Coronary artery (tissue), 2 donors: ENCODE measurements around the gene FAM3D.

Experiments
- DNase-seq: peaks from one replicate; pipeline ENCODE4 v3.0.0-alpha.2; 2017; ENCODE audit warnings: low spot score
- H3K27ac ChIP-seq, 2 donors: fragments of 200-600 bp; sonication (generic); one replicate each; pipeline ENCODE4 v1.5.1; 2016 to 2019
- H3K4me3 ChIP-seq: fragments of 200-600 bp; sonication (generic); 2 replicates; pipeline ENCODE4 v1.5.1; 2016; ENCODE audit warnings: mild to moderate bottlenecking, moderate library complexity
- CTCF ChIP-seq: fragments of 200-600 bp; sonication (generic); IDR thresholded peaks from one replicate; pipeline ENCODE4 v1.5.1; 2019; ENCODE audit warnings: antibody characterized with exemption

FAM3D gene

GRCh38 chr3:58672451-58672850 lies 5.9 kb upstream of the FAM3D start:
- DNase-seq: peak; percentile 12
- TF ChIP-seq CTCF: no peak
- Histone ChIP-seq H3K4me3 (no peak overlapping the region), H3K27ac (no peak overlapping the region)

- Histone ChIP-seq H3K27ac (no peak overlapping the region), H3K4me3 (no peak overlapping the region)
- no peak for TF ChIP-seq CTCF
- peak; percentile 29 for DNase-seq
Measured at GRCh38 chr3:58670506-58671135, 4.0 kb upstream of the FAM3D start.

- Histone ChIP-seq H3K27ac (no peak overlapping the region), H3K4me3 (no peak overlapping the region)
- peak; percentile 28 for DNase-seq
Measured at GRCh38 chr3:58668247-58668646, 1.7 kb upstream of the FAM3D start.

GRCh38 chr3:58667704-58668103 lies 1.1 kb upstream of the FAM3D start:
- DNase-seq: peak; percentile 29
- H3K27ac ChIP-seq: no peak overlapping the region
- H3K4me3 ChIP-seq: no peak overlapping the region

More at GRCh38 chr3:58668247-58668646, 1.7 kb upstream of the FAM3D start:
- no peak for TF ChIP-seq CTCF

GRCh38 chr3:58667229-58667628 lies 655 bp upstream of the FAM3D start:
- TF ChIP-seq CTCF: no peak
- no peak overlapping the region for H3K4me3 ChIP-seq
- DNase-seq: no peak
- H3K27ac ChIP-seq: no peak overlapping the region

More at GRCh38 chr3:58667704-58668103, 1.1 kb upstream of the FAM3D start:
- TF ChIP-seq CTCF: no peak

- Histone ChIP-seq H3K4me3 (no peak overlapping the region), H3K27ac (no peak overlapping the region)
- TF ChIP-seq CTCF: no peak
- no peak for DNase-seq
Measured at GRCh38 chr3:58665405-58665804, 1.2 kb downstream of the FAM3D start.

- no peak for TF ChIP-seq CTCF
- Histone ChIP-seq H3K27ac (no peak overlapping the region), H3K4me3 (no peak overlapping the region)
- DNase-seq: no peak
Measured at GRCh38 chr3:58664611-58665010, 2.0 kb downstream of the FAM3D start.
